Liver (tissue), 9 donors: ENCODE measurements around the gene HAAO. TPM values are rescaled to one million over a fixed set of nuclear protein-coding genes. Genes with fewer than 3 reads are reported as not detected.

Source experiments
- DNase-seq: peaks from one replicate; pipeline ENCODE4 v3.0.0-alpha.2; 2017; ENCODE audit warnings: low spot score
- H3K27ac ChIP-seq, 2 donors: one replicate each; pipeline ENCODE4 v1.7.0; 2013; ENCODE audit warnings: inconsistent platforms in 2 of 2, low read length in 2 of 2, control low read depth in 1 of 2, low read depth in 1 of 2, mild to moderate bottlenecking in 1 of 2
- H3K27me3 ChIP-seq, 4 donors: one replicate each; pipeline versions ENCODE4 v1.6.1 to v1.7.0; 2013; ENCODE audit warnings: low read length in 3 of 4, inconsistent platforms in 1 of 4, mild to moderate bottlenecking in 1 of 4, moderate library complexity in 1 of 4; ENCODE audit not compliant: control insufficient read depth in 4 of 4, insufficient read depth in 4 of 4
- H3K36me3 ChIP-seq, 4 donors: one replicate each; pipeline versions ENCODE4 v1.6.1 to v1.7.0; 2013; ENCODE audit warnings: low read length in 3 of 4, mild to moderate bottlenecking in 3 of 4, low read depth in 1 of 4, moderate library complexity in 1 of 4; ENCODE audit not compliant: control insufficient read depth in 4 of 4, insufficient read depth in 3 of 4
- H3K4me1 ChIP-seq, 4 donors: one replicate each; pipeline versions ENCODE4 v1.6.1 to v1.7.0; 2013; ENCODE audit warnings: low read length in 3 of 4, mild to moderate bottlenecking in 3 of 4, moderate library complexity in 1 of 4; ENCODE audit not compliant: control insufficient read depth in 4 of 4, insufficient read depth in 4 of 4
- H3K4me3 ChIP-seq, 3 donors: one replicate each; pipeline versions ENCODE4 v1.6.1 to v1.7.0; 2013; ENCODE audit warnings: low read length in 3 of 3, control low read depth in 1 of 3, low read depth in 1 of 3, mild to moderate bottlenecking in 1 of 3
- H3K9ac ChIP-seq, 2 donors: one replicate each; pipeline ENCODE4 v1.7.0; 2013; ENCODE audit warnings: low read length in 2 of 2, mild to moderate bottlenecking in 2 of 2, moderate library complexity in 2 of 2, control low read depth in 1 of 2, low read depth in 1 of 2
- H3K9me3 ChIP-seq, 4 donors: one replicate each; pipeline versions ENCODE4 v1.6.1 to v1.7.0; 2013; ENCODE audit warnings: low read length in 3 of 4; ENCODE audit not compliant: control insufficient read depth in 4 of 4
- CTCF ChIP-seq: fragments of 150-350 bp; IDR thresholded peaks from 2 replicates; pipeline ENCODE4 v1.5.1; 2017; ENCODE audit warnings: improper control_type of control experiment, low read depth, low read length; ENCODE audit not compliant: missing input control
- FOXA1 ChIP-seq: IDR thresholded peaks from 2 replicates; pipeline ENCODE4 v1.6.1; 2016; ENCODE audit warnings: antibody characterized with exemption
- HNF4A ChIP-seq, 2 donors: conservative IDR thresholded peaks; 2 replicates each; pipeline ENCODE4 v1.6.1; 2016; ENCODE audit warnings: antibody characterized with exemption in 2 of 2, mild to moderate bottlenecking in 2 of 2
- MAX ChIP-seq: IDR thresholded peaks from 2 replicates; pipeline ENCODE4 v1.6.1; 2016; ENCODE audit warnings: antibody characterized with exemption
- NR2F2 ChIP-seq: IDR thresholded peaks from 2 replicates; pipeline ENCODE4 v1.6.1; 2016; ENCODE audit warnings: antibody characterized with exemption
- RAD21 ChIP-seq, 2 donors: IDR thresholded peaks; 2 replicates each; pipeline ENCODE4 v1.6.1; 2016; ENCODE audit warnings: antibody characterized with exemption in 2 of 2, mild to moderate bottlenecking in 2 of 2
- RXRA ChIP-seq, 2 donors: IDR thresholded peaks; 2 replicates each; pipeline ENCODE4 v1.6.1; 2017 to 2018; ENCODE audit warnings: antibody characterized with exemption in 2 of 2, mild to moderate bottlenecking in 1 of 2
- SP1 ChIP-seq: IDR thresholded peaks from 2 replicates; pipeline ENCODE4 v1.6.1; 2018; ENCODE audit warnings: antibody characterized with exemption, mild to moderate bottlenecking
- YY1 ChIP-seq: IDR thresholded peaks from 2 replicates; pipeline ENCODE4 v1.6.1; 2016; ENCODE audit warnings: antibody characterized with exemption, mild to moderate bottlenecking
- WGBS: extraction: QIAGEN DNeasy Blood & Tissue Kit; methylation state at CpG from one replicate; pipeline ENCODE4 v1.1.7; 2013; 5-methylcytosine and 5-hydroxymethylcytosine counted together
- polyA plus RNA-seq, 2 donors: library from polyadenylated mRNA; stranded (reverse) in 1 of 2; unstranded in 1 of 2; fragments of 200-250 nt in 1 of 2; fragments of >200 nt in 1 of 2; fragmentation: Nextera tagmentation in 1 of 2; extraction: Ambion mirVana in 1 of 2; gene quantifications; one replicate each; pipeline versions ENCODE4 v1.2.1 to v1.2.3, GENCODE V29; 2013 to 2015
- total RNA-seq, 2 donors: library from RNA; depleted of rRNA; stranded (reverse); fragments of >200 nt; gene quantifications; one replicate each; pipeline ENCODE4 v1.2.3, GENCODE V29; 2014
- TF ChIP-seq, protein P1 (sequence below): IDR thresholded peaks from 2 replicates; pipeline ENCODE4 v1.6.1; 2016; ENCODE audit warnings: antibody characterized with exemption
- donor health status: healthy.
- donor health status: healthy.
- donor health status: healthy.
- donor health status: healthy.
- donor health status: healthy.

The HAAO gene
- total and polyA plus RNA-seq, 4 donors, result 17.4 to 140 (median 130) TPM

- TF ChIP-seq, protein P1, sequence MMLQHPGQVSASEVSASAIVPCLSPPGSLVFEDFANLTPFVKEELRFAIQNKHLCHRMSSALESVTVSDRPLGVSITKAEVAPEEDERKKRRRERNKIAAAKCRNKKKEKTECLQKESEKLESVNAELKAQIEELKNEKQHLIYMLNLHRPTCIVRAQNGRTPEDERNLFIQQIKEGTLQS, result peak; percentile 100
- TF ChIP-seq RXRA (IDR thresholded peaks at IDR 0.05) (peak; percentile 43 to 49), CTCF (peak; percentile 1), MAX (peak; percentile 83)
Observed at GRCh38 chr2:42810121-42810970, 18.0 kb upstream of the HAAO start (continued).

DNA sequence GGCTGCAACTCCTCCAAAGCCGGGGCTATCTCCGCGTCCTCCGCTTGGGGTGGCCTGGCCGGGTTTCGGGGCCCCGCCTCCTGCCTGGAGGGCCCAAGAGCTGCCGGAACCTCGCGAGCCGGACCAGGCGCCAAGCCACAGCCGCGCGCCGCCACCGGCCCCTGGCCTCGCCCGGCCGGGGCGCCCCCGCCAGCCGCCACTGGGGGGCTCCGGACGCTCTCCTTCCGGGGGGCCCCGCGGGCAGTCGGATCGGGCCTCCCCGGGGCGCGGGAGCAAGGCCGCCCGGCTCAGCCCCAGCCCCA lies 17.4 kb upstream of the HAAO start:
- TF ChIP-seq CTCF, result peak; percentile 33
- peak in 1 of 2 donors; percentile 14 for TF ChIP-seq RAD21 (IDR thresholded peaks at IDR 0.05)
- TF ChIP-seq FOXA1, result no peak
- peak; percentile 5 for TF ChIP-seq YY1
- TF ChIP-seq SP1, result peak; percentile 16
- no peak for TF ChIP-seq HNF4A (conservative IDR thresholded peaks at IDR 0.05)
- DNase-seq, result peak; percentile 85
- WGBS, result under 1% methylated on average over 35 of the region's 35 CpGs

DNA sequence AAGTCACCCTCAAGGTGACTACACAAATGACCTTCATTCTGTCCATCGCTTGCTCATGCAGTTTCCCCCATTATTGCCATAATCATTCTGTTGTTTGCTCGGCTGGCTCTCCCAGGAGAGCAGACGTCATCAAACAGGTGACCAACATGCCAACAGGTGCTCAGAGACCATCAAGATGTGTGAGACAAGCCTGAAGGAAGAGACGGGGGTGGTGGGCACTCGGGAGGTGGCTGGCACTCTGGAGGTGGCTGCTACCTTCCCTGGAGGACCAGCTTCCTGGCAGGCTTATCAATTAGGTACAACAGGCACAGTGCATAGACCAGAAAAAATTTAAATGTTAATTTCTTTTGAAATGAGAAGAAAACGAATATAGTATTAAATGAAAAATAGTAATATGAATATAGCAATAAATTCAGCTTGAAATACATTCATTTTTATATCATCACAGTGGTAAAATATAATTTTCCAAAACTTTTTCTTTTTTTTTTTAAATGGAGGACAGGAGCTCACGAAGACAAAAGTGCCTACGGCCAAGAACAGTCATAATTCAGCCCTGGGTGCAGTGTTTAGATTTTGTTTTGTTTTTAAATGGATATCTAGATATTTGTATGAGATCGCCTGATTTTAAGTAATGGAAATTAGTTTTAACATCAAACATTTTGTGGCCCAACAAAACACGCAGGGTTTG lies 16.9 kb upstream of the HAAO start:
- Histone ChIP-seq H3K4me3 (peak overlapping the region; percentile 11 to 84 (median 51)), H3K9me3 (no peaks in the 10 kb centered on the region), H3K9ac (peak overlapping the region; percentile 68 to 89), H3K27me3 (no peaks in the 10 kb centered on the region), H3K36me3 (no peaks in the 10 kb centered on the region), H3K27ac (peak overlapping the region; percentile 99 to 100), H3K4me1 (peaks cover 0 to 14% (median 8%) of the 10 kb centered on the region in 4 donors)
- 42% methylated on average over 10 of the region's 10 CpGs for WGBS
- no peak for TF ChIP-seq NR2F2
- TF ChIP-seq YY1, result peak; percentile 48
- no peak for DNase-seq

More for the DNA sequence above, 17.4 kb upstream of the HAAO start:
- peaks cover 0 to 14% (median 8%) of the 10 kb centered on the region in 4 donors for H3K4me1 ChIP-seq
- H3K27ac ChIP-seq, result peak overlapping the region; percentile 99 to 100
- H3K36me3 ChIP-seq, result no peaks in the 10 kb centered on the region
- H3K9ac ChIP-seq, result peak overlapping the region; percentile 68 to 89
- no peaks in the 10 kb centered on the region for H3K27me3 ChIP-seq
- peak overlapping the region; percentile 11 to 84 (median 51) for H3K4me3 ChIP-seq
- no peaks in the 10 kb centered on the region for H3K9me3 ChIP-seq
